ENCODE measurements around the gene ADCY5.
A peak's percentile ranks its signal among the peaks of the same experiment; 100 is the strongest.

Gene ADCY5

GRCh38 chr3:123323781-123324180, 125.1 kb downstream of the ADCY5 start:
- H3K4me3 ChIP-seq (ENCODE audit: insufficient read length, low read depth): no peak overlapping the region
- no peaks in the 10 kb centered on the region for H3K36me3 ChIP-seq (ENCODE audit: insufficient read depth, insufficient read length, low read length)
- H3K4me1 ChIP-seq (ENCODE audit: insufficient read depth, insufficient read length): peaks cover 21% of the 10 kb centered on the region
- peaks cover 5% of the 10 kb centered on the region for H3K27me3 ChIP-seq (ENCODE audit: insufficient read depth, insufficient read length)
- no peak for DNase-seq (ENCODE audit: low read depth, low spot score)
- no peak overlapping the region for H3K9ac ChIP-seq (ENCODE audit: insufficient read length, low read depth)
- TF ChIP-seq ZNF274 (IDR thresholded peaks at IDR 0.05; ENCODE audit: low read depth, low read length) (no peak), SUZ12 (IDR thresholded peaks at IDR 0.05; ENCODE audit: extremely low read depth, insufficient read depth, insufficient read length) (no peak), YY1 (IDR thresholded peaks at IDR 0.05; ENCODE audit: insufficient read depth, insufficient read length) (no peak)
- no peaks in the 10 kb centered on the region for H3K9me3 ChIP-seq (ENCODE audit: insufficient read depth, low read length)

DNA sequence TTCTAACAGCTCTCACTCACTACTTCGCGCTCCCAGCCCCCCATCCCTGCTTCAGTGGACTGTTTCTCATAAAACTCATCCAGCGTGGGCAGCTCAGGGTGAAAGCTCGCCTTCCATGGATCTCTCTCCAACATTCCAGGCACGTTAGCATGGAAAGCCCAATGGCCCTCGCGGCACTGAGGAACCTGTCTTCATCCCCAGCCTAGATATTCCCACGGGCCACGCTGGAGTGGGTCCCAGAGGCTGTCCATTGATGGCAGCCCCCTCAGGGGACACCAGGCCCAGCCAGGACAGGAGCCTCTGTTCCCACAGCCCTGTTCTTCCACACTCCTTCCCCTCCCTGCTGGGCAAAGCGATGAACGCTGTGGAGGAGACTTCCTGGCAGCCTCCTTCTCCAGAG, 126.0 kb downstream of the ADCY5 start:
- H3K4me3 ChIP-seq (ENCODE audit: insufficient read length, low read depth): no peak overlapping the region
- H3K27me3 ChIP-seq (ENCODE audit: insufficient read depth, insufficient read length): peaks cover 2% of the 10 kb centered on the region
- H3K9ac ChIP-seq (ENCODE audit: insufficient read length, low read depth): no peak overlapping the region

GRCh38 chr3:123321806-123322205, 127.1 kb downstream of the ADCY5 start:
- H3K4me1 ChIP-seq (ENCODE audit: insufficient read depth, insufficient read length): peaks cover 26% of the 10 kb centered on the region
- no peaks in the 10 kb centered on the region for H3K36me3 ChIP-seq (ENCODE audit: insufficient read depth, insufficient read length, low read length)
- no peak overlapping the region for H3K9ac ChIP-seq (ENCODE audit: insufficient read length, low read depth)
- DNase-seq (ENCODE audit: low read depth, low spot score): no peak
- H3K27me3 ChIP-seq (ENCODE audit: insufficient read depth, insufficient read length): no peaks in the 10 kb centered on the region
- no peak overlapping the region for H3K4me3 ChIP-seq (ENCODE audit: insufficient read length, low read depth)
- TF ChIP-seq SUZ12 (IDR thresholded peaks at IDR 0.05; ENCODE audit: extremely low read depth, insufficient read depth, insufficient read length) (no peak), YY1 (IDR thresholded peaks at IDR 0.05; ENCODE audit: insufficient read depth, insufficient read length) (no peak), ZNF274 (IDR thresholded peaks at IDR 0.05; ENCODE audit: low read depth, low read length) (no peak)
- no peaks in the 10 kb centered on the region for H3K9me3 ChIP-seq (ENCODE audit: insufficient read depth, low read length)

More for the DNA sequence above, 126.0 kb downstream of the ADCY5 start:
- TF ChIP-seq SUZ12 (IDR thresholded peaks at IDR 0.05; ENCODE audit: extremely low read depth, insufficient read depth, insufficient read length): no peak
- TF ChIP-seq ZNF274 (IDR thresholded peaks at IDR 0.05; ENCODE audit: low read depth, low read length): no peak
- no peak for TF ChIP-seq YY1 (IDR thresholded peaks at IDR 0.05; ENCODE audit: insufficient read depth, insufficient read length)
- H3K4me1 ChIP-seq (ENCODE audit: insufficient read depth, insufficient read length): peaks cover 26% of the 10 kb centered on the region
- no peaks in the 10 kb centered on the region for H3K36me3 ChIP-seq (ENCODE audit: insufficient read depth, insufficient read length, low read length)
- H3K9me3 ChIP-seq (ENCODE audit: insufficient read depth, low read length): no peaks in the 10 kb centered on the region
- DNase-seq (ENCODE audit: low read depth, low spot score): no peak

DNA sequence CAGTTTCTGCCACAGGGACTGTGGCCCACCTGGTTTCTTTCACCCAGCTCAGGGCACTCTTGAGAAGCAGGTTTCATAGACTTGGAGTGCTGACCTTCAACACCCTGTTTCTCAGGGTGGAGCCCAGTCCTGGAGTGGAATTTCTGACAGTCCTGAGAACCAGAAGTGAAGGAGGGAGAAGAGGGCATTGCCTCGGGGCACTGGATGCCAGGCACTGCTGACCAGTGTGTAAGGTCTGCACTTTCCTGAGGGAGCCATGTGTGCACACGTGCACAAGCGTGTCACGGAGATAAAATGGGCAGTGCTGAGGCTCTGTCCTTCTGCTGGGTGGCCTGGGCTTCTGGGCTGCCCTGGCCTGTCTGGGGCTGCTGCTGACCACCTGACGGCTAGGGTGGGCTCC, 128.7 kb downstream of the ADCY5 start:
- Histone ChIP-seq H3K4me3 (ENCODE audit: insufficient read length, low read depth) (no peak overlapping the region), H3K9me3 (ENCODE audit: insufficient read depth, low read length) (no peaks in the 10 kb centered on the region), H3K27me3 (ENCODE audit: insufficient read depth, insufficient read length) (no peaks in the 10 kb centered on the region), H3K9ac (ENCODE audit: insufficient read length, low read depth) (peak overlapping the region; percentile 70), H3K36me3 (ENCODE audit: insufficient read depth, insufficient read length, low read length) (no peaks in the 10 kb centered on the region), H3K4me1 (ENCODE audit: insufficient read depth, insufficient read length) (peaks cover 32% of the 10 kb centered on the region)
- DNase-seq (ENCODE audit: low read depth, low spot score): no peak
- TF ChIP-seq SUZ12 (IDR thresholded peaks at IDR 0.05; ENCODE audit: extremely low read depth, insufficient read depth, insufficient read length) (no peak), YY1 (IDR thresholded peaks at IDR 0.05; ENCODE audit: insufficient read depth, insufficient read length) (no peak), ZNF274 (IDR thresholded peaks at IDR 0.05; ENCODE audit: low read depth, low read length) (no peak)

GRCh38 chr3:123319760-123320159, 129.1 kb downstream of the ADCY5 start:
- H3K9ac ChIP-seq (ENCODE audit: insufficient read length, low read depth): peak overlapping the region; percentile 51
- no peaks in the 10 kb centered on the region for H3K27me3 ChIP-seq (ENCODE audit: insufficient read depth, insufficient read length)
- peaks cover 32% of the 10 kb centered on the region for H3K4me1 ChIP-seq (ENCODE audit: insufficient read depth, insufficient read length)
- H3K36me3 ChIP-seq (ENCODE audit: insufficient read depth, insufficient read length, low read length): no peaks in the 10 kb centered on the region
- TF ChIP-seq YY1 (IDR thresholded peaks at IDR 0.05; ENCODE audit: insufficient read depth, insufficient read length): no peak
- TF ChIP-seq ZNF274 (IDR thresholded peaks at IDR 0.05; ENCODE audit: low read depth, low read length): no peak
- no peak for TF ChIP-seq SUZ12 (IDR thresholded peaks at IDR 0.05; ENCODE audit: extremely low read depth, insufficient read depth, insufficient read length)
- H3K4me3 ChIP-seq (ENCODE audit: insufficient read length, low read depth): no peak overlapping the region
- peak; percentile 43 for DNase-seq (ENCODE audit: low read depth, low spot score)
- no peaks in the 10 kb centered on the region for H3K9me3 ChIP-seq (ENCODE audit: insufficient read depth, low read length)

- Histone ChIP-seq H3K9ac (ENCODE audit: insufficient read length, low read depth) (no peak overlapping the region), H3K4me1 (ENCODE audit: insufficient read depth, insufficient read length) (peaks cover 38% of the 10 kb centered on the region), H3K36me3 (ENCODE audit: insufficient read depth, insufficient read length, low read length) (no peaks in the 10 kb centered on the region), H3K4me3 (ENCODE audit: insufficient read length, low read depth) (no peak overlapping the region), H3K27me3 (ENCODE audit: insufficient read depth, insufficient read length) (peaks cover 3% of the 10 kb centered on the region), H3K9me3 (ENCODE audit: insufficient read depth, low read length) (no peaks in the 10 kb centered on the region)
- no peak for DNase-seq (ENCODE audit: low read depth, low spot score)
- no peak for TF ChIP-seq ZNF274 (IDR thresholded peaks at IDR 0.05; ENCODE audit: low read depth, low read length)
- no peak for TF ChIP-seq YY1 (IDR thresholded peaks at IDR 0.05; ENCODE audit: insufficient read depth, insufficient read length)
- no peak for TF ChIP-seq SUZ12 (IDR thresholded peaks at IDR 0.05; ENCODE audit: extremely low read depth, insufficient read depth, insufficient read length)
These were observed 130.5 kb downstream of the ADCY5 start for GRCh38 chr3:123318374-123318773.

GRCh38 chr3:123317716-123318115, 131.2 kb downstream of the ADCY5 start:
- no peaks in the 10 kb centered on the region for H3K9me3 ChIP-seq (ENCODE audit: insufficient read depth, low read length)
- H3K36me3 ChIP-seq (ENCODE audit: insufficient read depth, insufficient read length, low read length): no peaks in the 10 kb centered on the region
- no peak for DNase-seq (ENCODE audit: low read depth, low spot score)
- no peak overlapping the region for H3K9ac ChIP-seq (ENCODE audit: insufficient read length, low read depth)
- peaks cover 38% of the 10 kb centered on the region for H3K4me1 ChIP-seq (ENCODE audit: insufficient read depth, insufficient read length)
- TF ChIP-seq SUZ12 (IDR thresholded peaks at IDR 0.05; ENCODE audit: extremely low read depth, insufficient read depth, insufficient read length) (no peak), YY1 (IDR thresholded peaks at IDR 0.05; ENCODE audit: insufficient read depth, insufficient read length) (no peak), ZNF274 (IDR thresholded peaks at IDR 0.05; ENCODE audit: low read depth, low read length) (no peak)
- H3K27me3 ChIP-seq (ENCODE audit: insufficient read depth, insufficient read length): peaks cover 7% of the 10 kb centered on the region
- H3K4me3 ChIP-seq (ENCODE audit: insufficient read length, low read depth): no peak overlapping the region

Measured in NT2/D1 (cell line).